ENCODE data around the gene RNU1-2. TPM values are rescaled to one million over a fixed set of nuclear protein-coding genes. Genes with fewer than 3 reads are reported as not detected.
"Not testable (repeated sequence)": the region's sequence is repeated elsewhere in the genome, so short reads cannot be mapped to it uniquely, and the experiment has no call there.

RNU1-2 gene
- total RNA-seq, 1 donor from 2014 or later: 6,622 TPM

DNA sequence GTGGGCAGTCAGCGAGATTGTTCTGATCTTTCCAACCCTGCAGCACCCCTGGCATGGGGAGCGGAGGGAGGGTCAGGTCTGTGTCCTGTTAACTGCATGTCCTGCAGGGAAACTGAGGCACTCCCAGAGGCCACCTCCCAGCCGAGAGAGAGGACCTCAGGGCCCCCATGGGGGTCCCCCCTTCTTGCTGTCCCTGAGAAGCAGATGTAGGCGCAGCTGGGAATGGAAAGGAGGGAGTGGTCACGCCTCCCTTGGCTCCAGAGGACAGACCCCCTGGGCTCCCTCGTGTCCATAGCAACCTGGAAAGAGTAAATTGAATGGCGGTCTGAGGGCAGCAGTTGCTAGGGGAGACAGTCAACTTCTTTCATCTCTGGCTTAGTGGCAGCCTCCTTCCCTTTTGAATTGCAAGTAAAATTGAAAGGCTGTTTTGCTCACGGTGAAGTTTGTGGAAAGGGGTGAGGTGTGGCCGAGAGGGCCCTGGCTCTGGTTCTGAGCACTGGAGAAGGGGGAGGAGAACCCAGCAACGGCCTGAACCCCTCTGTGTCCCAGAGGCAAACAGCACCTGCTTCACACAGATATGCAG, 30.8 kb downstream of the RNU1-2 start:
- DNase-seq: no peak
- Histone ChIP-seq H3K27me3 (no peaks in the 10 kb centered on the region), H3K9me3 (no peaks in the 10 kb centered on the region), H3K27ac (no peak overlapping the region), H3K4me3 (no peak overlapping the region), H3K36me3 (no peaks in the 10 kb centered on the region), H3K4me1 (peaks cover 2% of the 10 kb centered on the region)
- intact Hi-C loops (cut with DNase I): no loop called here
- no peak for ATAC-seq
- TF ChIP-seq, protein P1, sequence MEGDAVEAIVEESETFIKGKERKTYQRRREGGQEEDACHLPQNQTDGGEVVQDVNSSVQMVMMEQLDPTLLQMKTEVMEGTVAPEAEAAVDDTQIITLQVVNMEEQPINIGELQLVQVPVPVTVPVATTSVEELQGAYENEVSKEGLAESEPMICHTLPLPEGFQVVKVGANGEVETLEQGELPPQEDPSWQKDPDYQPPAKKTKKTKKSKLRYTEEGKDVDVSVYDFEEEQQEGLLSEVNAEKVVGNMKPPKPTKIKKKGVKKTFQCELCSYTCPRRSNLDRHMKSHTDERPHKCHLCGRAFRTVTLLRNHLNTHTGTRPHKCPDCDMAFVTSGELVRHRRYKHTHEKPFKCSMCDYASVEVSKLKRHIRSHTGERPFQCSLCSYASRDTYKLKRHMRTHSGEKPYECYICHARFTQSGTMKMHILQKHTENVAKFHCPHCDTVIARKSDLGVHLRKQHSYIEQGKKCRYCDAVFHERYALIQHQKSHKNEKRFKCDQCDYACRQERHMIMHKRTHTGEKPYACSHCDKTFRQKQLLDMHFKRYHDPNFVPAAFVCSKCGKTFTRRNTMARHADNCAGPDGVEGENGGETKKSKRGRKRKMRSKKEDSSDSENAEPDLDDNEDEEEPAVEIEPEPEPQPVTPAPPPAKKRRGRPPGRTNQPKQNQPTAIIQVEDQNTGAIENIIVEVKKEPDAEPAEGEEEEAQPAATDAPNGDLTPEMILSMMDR (IDR thresholded peaks at IDR 0.05): no peak

DNA sequence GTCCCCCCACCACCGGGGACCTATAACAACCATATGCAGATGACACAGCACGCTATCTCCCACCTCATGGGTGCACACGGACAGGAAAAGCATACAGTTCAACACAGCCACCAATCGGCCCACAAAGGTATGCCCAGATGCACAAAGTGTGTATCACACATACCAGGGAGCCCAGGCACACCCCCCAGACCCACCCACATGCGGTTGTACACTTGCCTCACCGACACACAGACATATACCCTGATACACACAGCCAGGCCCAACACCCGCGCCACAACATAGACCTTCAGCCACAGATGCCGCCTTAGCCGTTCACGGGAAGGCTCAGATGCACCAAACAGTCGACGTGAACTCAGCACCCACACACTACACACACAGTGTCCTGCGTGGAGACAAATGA, 31.5 kb downstream of the RNU1-2 start:
- TF ChIP-seq, protein P1 (IDR thresholded peaks at IDR 0.05): no peak
- DNase-seq (no peak), ATAC-seq (no peak)
- no peaks in the 10 kb centered on the region for H3K27me3 ChIP-seq
- intact Hi-C loops (cut with DNase I): no loop called here
- H3K4me3 ChIP-seq: no peak overlapping the region
- no peaks in the 10 kb centered on the region for H3K9me3 ChIP-seq
- no peak overlapping the region for H3K27ac ChIP-seq
- no peaks in the 10 kb centered on the region for H3K36me3 ChIP-seq
- no peaks in the 10 kb centered on the region for H3K4me1 ChIP-seq

DNA sequence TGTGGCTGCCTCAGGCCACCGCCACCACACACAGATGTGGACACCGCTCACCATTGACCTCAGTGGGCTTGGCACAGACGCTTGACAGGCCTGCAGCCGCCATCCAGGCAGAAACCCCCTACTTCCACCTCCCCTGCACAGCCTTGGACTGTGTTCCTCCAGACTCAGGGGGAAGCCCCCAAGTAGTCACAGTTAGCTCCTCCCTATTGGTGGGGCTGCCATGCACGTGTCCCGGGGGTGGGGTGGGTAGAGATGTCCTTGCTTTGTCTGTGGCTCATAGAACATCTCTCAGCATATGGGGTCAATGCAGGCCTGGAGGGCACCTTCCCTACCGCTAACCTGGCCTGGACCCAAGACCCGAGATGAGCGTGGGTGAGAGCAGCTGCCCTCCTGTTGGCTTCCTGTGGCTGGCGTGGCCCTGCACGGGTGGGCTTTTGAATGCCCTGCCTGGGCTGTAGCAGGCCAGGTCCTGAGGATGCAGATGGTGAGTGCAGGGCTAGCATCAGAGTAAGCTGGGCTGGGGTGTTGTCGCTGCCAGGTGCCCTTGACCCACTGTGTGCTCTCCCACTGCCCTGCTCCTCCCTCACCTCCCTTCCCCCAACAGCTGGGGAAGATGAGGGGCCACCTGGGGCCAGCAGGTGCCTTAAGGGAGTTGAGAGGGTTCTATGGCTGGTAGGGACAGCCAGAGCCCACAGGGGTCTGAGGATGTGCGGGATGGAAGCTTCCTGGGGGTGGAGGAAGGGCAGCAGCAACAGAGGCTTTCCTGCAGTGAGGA, 32.1 kb downstream of the RNU1-2 start:
- intact Hi-C loops (cut with DNase I): no loop called here
- Histone ChIP-seq H3K36me3 (no peaks in the 10 kb centered on the region), H3K27me3 (no peaks in the 10 kb centered on the region), H3K9me3 (no peaks in the 10 kb centered on the region), H3K4me3 (no peak overlapping the region), H3K27ac (no peak overlapping the region), H3K4me1 (no peaks in the 10 kb centered on the region)
- ATAC-seq (no peak), DNase-seq (no peak)
- TF ChIP-seq, protein P1 (IDR thresholded peaks at IDR 0.05): no peak

DNA sequence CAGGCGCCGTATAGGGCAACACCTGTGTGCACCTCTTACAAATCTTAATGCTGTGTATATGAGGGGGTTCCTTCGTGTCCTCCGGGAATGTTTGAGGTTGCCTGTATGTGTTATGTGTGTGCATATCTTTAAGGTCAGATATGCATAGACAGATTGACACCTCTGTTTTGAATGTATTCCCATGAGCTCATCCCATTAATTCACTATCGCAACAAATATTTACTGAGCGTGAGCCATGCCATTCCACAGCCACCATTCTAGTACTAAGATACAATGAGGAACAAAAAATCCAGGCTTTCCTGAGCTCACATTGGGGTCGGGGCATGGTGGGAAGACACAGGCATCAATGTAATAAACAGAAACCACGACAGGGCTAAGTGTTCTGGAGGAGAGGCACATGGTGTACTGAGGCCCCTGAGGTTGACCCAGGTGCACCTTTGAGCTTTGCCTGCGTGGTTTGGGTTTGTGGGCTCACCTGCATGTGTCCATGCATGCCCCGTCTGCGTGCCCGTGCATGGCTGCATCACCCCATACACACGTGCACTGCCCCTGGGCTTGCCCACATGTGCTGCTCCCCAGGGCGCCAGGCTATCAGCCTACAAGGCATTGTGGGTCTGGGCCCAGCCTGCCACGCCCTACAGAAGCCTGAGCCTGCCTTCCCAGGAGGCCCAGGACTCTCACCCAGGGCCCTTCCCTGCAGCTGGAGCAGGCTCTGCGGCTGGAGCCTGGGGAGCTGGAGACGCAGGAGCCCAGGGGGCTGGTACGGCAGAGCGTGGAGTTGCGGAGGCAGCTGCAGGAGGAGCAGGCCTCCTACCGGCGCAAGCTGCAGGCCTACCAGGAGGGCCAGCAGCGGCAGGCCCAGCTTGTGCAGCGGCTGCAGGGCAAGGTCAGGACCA, 33.6 kb downstream of the RNU1-2 start:
- not testable (repeated sequence) for H3K4me1 ChIP-seq, H3K27me3 ChIP-seq

DNA sequence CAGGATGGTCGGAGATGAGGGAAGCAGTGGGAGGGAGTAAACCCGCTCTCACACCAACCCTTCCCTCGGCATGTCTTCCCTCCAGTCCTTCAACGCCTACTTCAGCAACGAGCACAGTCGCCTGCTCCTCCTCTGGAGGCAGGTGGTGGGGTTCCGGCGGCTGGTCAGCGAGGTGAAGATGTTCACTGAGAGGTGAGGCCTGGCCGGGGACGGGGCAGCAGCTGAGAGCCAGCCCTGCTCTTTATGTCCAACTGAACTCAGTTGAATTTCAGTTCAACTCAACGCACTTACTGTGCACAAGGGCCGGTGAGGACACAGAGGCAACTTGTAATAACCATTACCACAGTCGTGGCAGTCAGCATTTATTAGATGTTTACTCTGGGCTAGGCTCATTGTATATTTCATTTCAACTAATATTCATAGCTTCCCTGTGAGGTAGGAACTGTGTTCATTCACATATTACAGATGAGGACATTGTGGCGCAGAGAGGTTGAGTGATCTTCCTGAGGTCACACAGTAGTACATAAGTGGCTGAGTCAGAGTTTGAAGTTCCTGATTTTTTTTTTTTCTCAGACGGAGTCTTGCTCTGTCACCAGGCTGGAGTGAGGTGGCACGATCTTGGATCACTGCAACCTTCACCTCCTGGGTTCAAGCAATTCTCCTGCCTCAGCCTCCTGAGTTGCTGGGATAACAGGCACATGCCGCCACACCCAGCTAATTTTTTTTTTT, 35.6 kb downstream of the RNU1-2 start:
- ATAC-seq; H3K36me3 ChIP-seq; intact Hi-C loops (cut with DNase I): not testable (repeated sequence)

More for the DNA sequence above, 33.6 kb downstream of the RNU1-2 start:
- H3K4me3 ChIP-seq; H3K27ac ChIP-seq; H3K36me3 ChIP-seq; H3K9me3 ChIP-seq; ATAC-seq; intact Hi-C loops (cut with DNase I); DNase-seq: not testable (repeated sequence)

DNA sequence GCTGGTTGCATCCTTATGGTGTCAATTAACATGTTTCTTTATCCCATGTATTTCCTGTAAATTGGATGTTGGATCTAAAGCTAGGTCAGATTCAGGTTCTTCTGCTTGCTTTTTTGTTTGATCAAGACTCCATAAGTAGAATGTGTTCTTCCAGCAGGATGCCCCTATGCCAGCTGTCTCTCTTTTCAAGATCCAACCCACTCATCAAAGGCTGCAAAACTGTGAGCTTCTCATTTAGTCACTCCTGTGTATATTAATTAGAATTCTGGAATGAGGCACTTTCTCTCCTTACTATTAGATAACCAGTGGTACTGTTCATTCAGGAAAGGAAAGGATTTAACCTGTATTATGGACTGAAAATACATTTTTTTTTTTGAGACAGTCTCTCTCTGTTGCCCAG, 38.2 kb downstream of the RNU1-2 start:
- H3K36me3 ChIP-seq; H3K9me3 ChIP-seq; H3K4me3 ChIP-seq; intact Hi-C loops (cut with DNase I); DNase-seq; H3K27me3 ChIP-seq; ATAC-seq; H3K27ac ChIP-seq; H3K4me1 ChIP-seq: not testable (repeated sequence)

More for the DNA sequence above, 35.6 kb downstream of the RNU1-2 start:
- not testable (repeated sequence) for H3K9me3 ChIP-seq, H3K27ac ChIP-seq, H3K4me3 ChIP-seq, H3K27me3 ChIP-seq, DNase-seq, H3K4me1 ChIP-seq

DNA sequence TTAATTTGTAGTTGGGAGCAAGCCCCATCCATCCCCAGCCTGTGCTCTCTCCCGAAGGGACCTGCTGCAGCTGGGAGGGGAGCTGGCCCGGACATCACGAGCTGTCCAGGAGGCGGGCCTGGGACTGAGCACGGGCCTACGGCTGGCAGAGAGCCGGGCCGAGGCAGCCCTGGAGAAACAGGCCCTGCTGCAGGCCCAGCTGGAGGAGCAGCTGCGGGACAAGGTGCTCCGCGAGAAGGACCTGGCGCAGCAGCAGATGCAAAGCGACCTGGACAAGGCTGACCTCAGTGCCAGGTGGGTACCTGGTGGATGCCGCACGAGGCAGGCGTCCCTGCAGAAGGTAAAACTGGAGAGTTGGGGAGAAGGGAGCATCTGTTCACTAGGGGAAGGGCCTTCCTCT, 40.8 kb downstream of the RNU1-2 start:
- DNase-seq; intact Hi-C loops (cut with DNase I); H3K27me3 ChIP-seq; H3K4me1 ChIP-seq; ATAC-seq; H3K36me3 ChIP-seq; H3K27ac ChIP-seq; H3K4me3 ChIP-seq; H3K9me3 ChIP-seq: not testable (repeated sequence)

Data from upper lobe of right lung (tissue), 1 donor.